ENCODE results near the gene PLCH1. TPM values are rescaled to one million over a fixed set of nuclear protein-coding genes. Genes with fewer than 3 reads are reported as not detected.

Gene PLCH1
- total and polyA plus RNA-seq, 7 experiments from 2014 or later = 0.56 TPM; not detected in 6

- peaks cover 0 to 6% (median 0%) of the 10 kb centered on the region in 5 donors for H3K36me3 Mint-ChIP-seq
- Histone ChIP-seq H3K27me3 (ENCODE audit: control insufficient read depth in 2 of 2, insufficient read depth in 2 of 2, low read length in 2 of 2) (no peaks in the 10 kb centered on the region), H3K9me3 (ENCODE audit: control insufficient read depth in 2 of 3, low read length in 3 of 3) (no peaks in the 10 kb centered on the region), H3K4me1 (ENCODE audit: control insufficient read depth in 2 of 2, insufficient read depth in 2 of 2, low read length in 2 of 2) (no peaks in the 10 kb centered on the region), H3K27ac (ENCODE audit: low read depth, low read length) (no peak overlapping the region), H3K4me3 (ENCODE audit: low read length) (no peak overlapping the region), H3K36me3 (ENCODE audit: control insufficient read depth in 2 of 3, insufficient read depth in 3 of 3, low read length in 3 of 3) (no peaks in the 10 kb centered on the region)
- H3K27ac Mint-ChIP-seq = no peak overlapping the region
- intact Hi-C loops (cut with micrococcal nuclease) = no loop called here
- no peaks in the 10 kb centered on the region for H3K9me3 Mint-ChIP-seq
- no peak for ATAC-seq
- ChIA-PET POLR2A (no interaction called here), CTCF (no interaction called here)
- peaks cover 20 to 49% (median 28%) of the 10 kb centered on the region in 5 donors for H3K27me3 Mint-ChIP-seq
- DNase-seq = no peak
- no peak overlapping the region for H3K4me3 Mint-ChIP-seq
- H3K4me1 Mint-ChIP-seq = no peaks in the 10 kb centered on the region
These were observed 14.0 kb downstream of the PLCH1 start for GRCh38 chr3:155730843-155731242.

- peaks cover 0 to 6% (median 0%) of the 10 kb centered on the region in 5 donors for H3K36me3 Mint-ChIP-seq
- ChIA-PET POLR2A (no interaction called here), CTCF (no interaction called here)
- Histone ChIP-seq H3K4me3 (ENCODE audit: low read length) (no peak overlapping the region), H3K9me3 (ENCODE audit: control insufficient read depth in 2 of 3, low read length in 3 of 3) (no peaks in the 10 kb centered on the region), H3K36me3 (ENCODE audit: control insufficient read depth in 2 of 3, insufficient read depth in 3 of 3, low read length in 3 of 3) (no peaks in the 10 kb centered on the region), H3K27me3 (ENCODE audit: control insufficient read depth in 2 of 2, insufficient read depth in 2 of 2, low read length in 2 of 2) (no peaks in the 10 kb centered on the region), H3K27ac (ENCODE audit: low read depth, low read length) (no peak overlapping the region), H3K4me1 (ENCODE audit: control insufficient read depth in 2 of 2, insufficient read depth in 2 of 2, low read length in 2 of 2) (no peaks in the 10 kb centered on the region)
- no peak overlapping the region for H3K27ac Mint-ChIP-seq
- intact Hi-C loops (cut with micrococcal nuclease) = no loop called here
- ATAC-seq (no peak), DNase-seq (no peak)
- no peak overlapping the region for H3K4me3 Mint-ChIP-seq
- H3K9me3 Mint-ChIP-seq = peaks cover 0 to 2% (median 0%) of the 10 kb centered on the region in 11 donors
- peaks cover 14 to 39% (median 21%) of the 10 kb centered on the region in 5 donors for H3K27me3 Mint-ChIP-seq
- H3K4me1 Mint-ChIP-seq = no peaks in the 10 kb centered on the region
These were observed 17.0 kb downstream of the PLCH1 start for GRCh38 chr3:155727836-155728235.

GRCh38 chr3:155714295-155714718 is 30.6 kb downstream of the PLCH1 start:
- H3K36me3 Mint-ChIP-seq = peaks cover 0 to 12% (median 6%) of the 10 kb centered on the region in 5 donors
- ChIA-PET CTCF (no interaction called here), POLR2A (no interaction called here)
- Histone ChIP-seq H3K27me3 (ENCODE audit: control insufficient read depth in 2 of 2, insufficient read depth in 2 of 2, low read length in 2 of 2) (no peaks in the 10 kb centered on the region), H3K9me3 (ENCODE audit: control insufficient read depth in 2 of 3, low read length in 3 of 3) (peaks cover 0 to 12% (median 0%) of the 10 kb centered on the region in 3 experiments), H3K4me3 (ENCODE audit: low read length) (no peak overlapping the region), H3K4me1 (ENCODE audit: control insufficient read depth in 2 of 2, insufficient read depth in 2 of 2, low read length in 2 of 2) (no peaks in the 10 kb centered on the region), H3K27ac (ENCODE audit: low read depth, low read length) (no peak overlapping the region), H3K36me3 (ENCODE audit: control insufficient read depth in 2 of 3, insufficient read depth in 3 of 3, low read length in 3 of 3) (no peaks in the 10 kb centered on the region)
- H3K27ac Mint-ChIP-seq = no peak overlapping the region
- intact Hi-C loops (cut with micrococcal nuclease) = no loop called here
- H3K9me3 Mint-ChIP-seq = peaks cover 8 to 25% (median 17%) of the 10 kb centered on the region in 11 donors
- H3K4me3 Mint-ChIP-seq = no peak overlapping the region
- H3K4me1 Mint-ChIP-seq = no peaks in the 10 kb centered on the region
- ATAC-seq (no peak), DNase-seq (no peak)
- no peaks in the 10 kb centered on the region for H3K27me3 Mint-ChIP-seq

GRCh38 chr3:155712008-155712407 is 32.9 kb downstream of the PLCH1 start:
- Histone ChIP-seq H3K27ac (ENCODE audit: low read depth, low read length) (no peak overlapping the region), H3K9me3 (ENCODE audit: control insufficient read depth in 2 of 3, low read length in 3 of 3) (peaks cover 0 to 1% (median 0%) of the 10 kb centered on the region in 3 experiments), H3K4me1 (ENCODE audit: control insufficient read depth in 2 of 2, insufficient read depth in 2 of 2, low read length in 2 of 2) (no peaks in the 10 kb centered on the region), H3K36me3 (ENCODE audit: control insufficient read depth in 2 of 3, insufficient read depth in 3 of 3, low read length in 3 of 3) (no peaks in the 10 kb centered on the region), H3K4me3 (ENCODE audit: low read length) (no peak overlapping the region), H3K27me3 (ENCODE audit: control insufficient read depth in 2 of 2, insufficient read depth in 2 of 2, low read length in 2 of 2) (no peaks in the 10 kb centered on the region)
- ATAC-seq (no peak), DNase-seq (no peak)
- Mint-ChIP-seq H3K4me3 (no peak overlapping the region), H3K4me1 (no peaks in the 10 kb centered on the region), H3K36me3 (peaks cover 0 to 8% (median 0%) of the 10 kb centered on the region in 5 donors), H3K27me3 (no peaks in the 10 kb centered on the region), H3K9me3 (peaks cover 0 to 9% (median 7%) of the 10 kb centered on the region in 11 donors), H3K27ac (no peak overlapping the region)
- POLR2A ChIA-PET = no interaction called here
- CTCF ChIA-PET = interaction anchor here (2.0 kb wide), 1 partner anchor 10 kb away, joined by 7 read pairs; no protein-coding TSS in a partner anchor
- intact Hi-C loops (cut with micrococcal nuclease) = no loop called here

- POLR2A ChIA-PET = no interaction called here
- Mint-ChIP-seq H3K4me1 (peaks cover 0 to 4% (median 0%) of the 10 kb centered on the region in 7 donors), H3K27me3 (peaks cover 0 to 22% (median 4%) of the 10 kb centered on the region in 5 donors), H3K9me3 (no peaks in the 10 kb centered on the region), H3K4me3 (no peak overlapping the region), H3K36me3 (no peaks in the 10 kb centered on the region), H3K27ac (no peak overlapping the region)
- ATAC-seq = no peak
- H3K4me3 ChIP-seq (ENCODE audit: low read length) = no peak overlapping the region
- CTCF ChIA-PET = interaction anchor here (0.5 kb wide), 1 partner anchor 1388 kb away, joined by 3 read pairs; no protein-coding TSS in a partner anchor
- no peaks in the 10 kb centered on the region for H3K27me3 ChIP-seq (ENCODE audit: control insufficient read depth in 2 of 2, insufficient read depth in 2 of 2, low read length in 2 of 2)
- H3K9me3 ChIP-seq (ENCODE audit: control insufficient read depth in 2 of 3, low read length in 3 of 3) = no peaks in the 10 kb centered on the region
- no peaks in the 10 kb centered on the region for H3K4me1 ChIP-seq (ENCODE audit: control insufficient read depth in 2 of 2, insufficient read depth in 2 of 2, low read length in 2 of 2)
- no peak for DNase-seq
- intact Hi-C loops (cut with micrococcal nuclease) = no loop called here
- H3K27ac ChIP-seq (ENCODE audit: low read depth, low read length) = no peak overlapping the region
- H3K36me3 ChIP-seq (ENCODE audit: control insufficient read depth in 2 of 3, insufficient read depth in 3 of 3, low read length in 3 of 3) = no peaks in the 10 kb centered on the region
These were observed 39.9 kb downstream of the PLCH1 start for GRCh38 chr3:155704771-155705559.

- Mint-ChIP-seq H3K4me3 (no peak overlapping the region), H3K36me3 (no peaks in the 10 kb centered on the region), H3K27ac (no peak overlapping the region), H3K4me1 (peaks cover 0 to 4% (median 0%) of the 10 kb centered on the region in 7 donors), H3K9me3 (no peaks in the 10 kb centered on the region), H3K27me3 (peaks cover 0 to 28% (median 6%) of the 10 kb centered on the region in 5 donors)
- CTCF ChIA-PET = interaction anchor here (0.5 to 0.6 kb wide), 2 partner anchors 1370 to 1387 kb away, joined by 3 to 4 read pairs; no protein-coding TSS in a partner anchor
- H3K27ac ChIP-seq (ENCODE audit: low read depth, low read length) = no peak overlapping the region
- ATAC-seq = no peak
- intact Hi-C loops (cut with micrococcal nuclease) = no loop called here
- no peaks in the 10 kb centered on the region for H3K36me3 ChIP-seq (ENCODE audit: control insufficient read depth in 2 of 3, insufficient read depth in 3 of 3, low read length in 3 of 3)
- H3K9me3 ChIP-seq (ENCODE audit: control insufficient read depth in 2 of 3, low read length in 3 of 3) = no peaks in the 10 kb centered on the region
- H3K27me3 ChIP-seq (ENCODE audit: control insufficient read depth in 2 of 2, insufficient read depth in 2 of 2, low read length in 2 of 2) = no peaks in the 10 kb centered on the region
- no peak overlapping the region for H3K4me3 ChIP-seq (ENCODE audit: low read length)
- POLR2A ChIA-PET = no interaction called here
- DNase-seq = no peak
- H3K4me1 ChIP-seq (ENCODE audit: control insufficient read depth in 2 of 2, insufficient read depth in 2 of 2, low read length in 2 of 2) = no peaks in the 10 kb centered on the region
These were observed 40.8 kb downstream of the PLCH1 start for GRCh38 chr3:155704061-155704460.
